Uterus (tissue), 2 donors: ENCODE results near the gene ADISSP.

Source experiments
- POLR2A ChIP-seq, 2 donors: fragments of 450-650 bp; IDR thresholded peaks; one replicate each; pipeline ENCODE4 v1.6.1; 2016; ENCODE audit warnings: antibody characterized with exemption in 2 of 2, mild to moderate bottlenecking in 1 of 2, moderate library complexity in 1 of 2
- TF ChIP-seq, protein P1 (sequence below), 4 experiments: fragments of 200-600 bp in 2 of 4; fragments of 450-650 bp in 2 of 4; sonication (generic) in 2 of 4; IDR thresholded peaks; one replicate each; pipeline ENCODE4 v1.5.1; 2016 to 2019; ENCODE audit warnings: antibody characterized with exemption in 4 of 4, mild to moderate bottlenecking in 2 of 4, moderate library complexity in 1 of 4

DNA sequence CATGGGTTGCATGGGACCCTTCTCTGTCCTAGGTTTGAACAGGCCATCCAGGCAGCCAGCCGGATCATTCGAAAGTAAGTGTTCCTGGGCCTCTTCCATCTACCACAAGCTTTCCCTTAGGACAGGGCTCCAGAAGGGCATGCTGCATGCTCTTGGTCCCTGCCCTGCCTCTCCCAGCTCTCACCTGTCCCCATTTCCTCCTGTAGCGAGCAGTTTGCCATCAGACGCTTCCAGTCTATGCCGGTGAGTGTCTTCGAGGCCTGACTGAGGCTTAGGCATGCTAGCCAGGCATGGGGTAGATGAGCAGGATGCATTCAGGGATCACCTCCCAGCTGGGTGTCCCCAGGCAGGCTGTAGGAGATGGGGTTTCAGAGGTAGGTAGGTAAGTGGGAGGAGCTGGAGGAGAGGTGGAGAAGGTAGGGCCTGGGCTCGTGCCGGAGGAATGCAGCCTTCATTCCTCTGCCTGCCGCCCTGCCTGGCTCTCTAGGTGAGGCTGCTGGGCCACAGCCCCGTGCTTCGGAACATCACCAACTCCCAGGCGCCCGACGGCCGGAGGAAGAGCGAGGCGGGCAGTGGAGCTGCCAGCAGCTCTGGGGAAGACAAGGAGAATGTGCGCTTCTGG lies 32.8 kb upstream of the ADISSP start:
- TF ChIP-seq, protein P1, sequence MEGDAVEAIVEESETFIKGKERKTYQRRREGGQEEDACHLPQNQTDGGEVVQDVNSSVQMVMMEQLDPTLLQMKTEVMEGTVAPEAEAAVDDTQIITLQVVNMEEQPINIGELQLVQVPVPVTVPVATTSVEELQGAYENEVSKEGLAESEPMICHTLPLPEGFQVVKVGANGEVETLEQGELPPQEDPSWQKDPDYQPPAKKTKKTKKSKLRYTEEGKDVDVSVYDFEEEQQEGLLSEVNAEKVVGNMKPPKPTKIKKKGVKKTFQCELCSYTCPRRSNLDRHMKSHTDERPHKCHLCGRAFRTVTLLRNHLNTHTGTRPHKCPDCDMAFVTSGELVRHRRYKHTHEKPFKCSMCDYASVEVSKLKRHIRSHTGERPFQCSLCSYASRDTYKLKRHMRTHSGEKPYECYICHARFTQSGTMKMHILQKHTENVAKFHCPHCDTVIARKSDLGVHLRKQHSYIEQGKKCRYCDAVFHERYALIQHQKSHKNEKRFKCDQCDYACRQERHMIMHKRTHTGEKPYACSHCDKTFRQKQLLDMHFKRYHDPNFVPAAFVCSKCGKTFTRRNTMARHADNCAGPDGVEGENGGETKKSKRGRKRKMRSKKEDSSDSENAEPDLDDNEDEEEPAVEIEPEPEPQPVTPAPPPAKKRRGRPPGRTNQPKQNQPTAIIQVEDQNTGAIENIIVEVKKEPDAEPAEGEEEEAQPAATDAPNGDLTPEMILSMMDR (IDR thresholded peaks at IDR 0.05), result no peak
- TF ChIP-seq POLR2A (IDR thresholded peaks at IDR 0.05), result no peak
